WTC11 (cell line): ENCODE data around the gene COL19A1. TPM values are rescaled to one million over a fixed set of nuclear protein-coding genes. Genes with fewer than 3 reads are reported as not detected.

Experiments used
- ATAC-seq: fragments of 200-7000 bp; cut with Tn5 transposase; 2 replicates; pipeline ENCODE4 v1.10.0; 2021; ENCODE audit warnings: mild to moderate bottlenecking, moderate library complexity
- CTCF ChIA-PET: fragments of 300-600 bp; sonication (Branson Sonifier 250); formaldehyde crosslinking; loops from one replicate; lab custom pipeline; 2021; ENCODE audit warnings: antibody characterized with exemption; lab: Charles Lee
- POLR2A ChIA-PET: fragments of 350-600 bp; sonication (Branson Sonifier 250); formaldehyde crosslinking; loops from one replicate; lab custom pipeline; 2021; ENCODE audit warnings: antibody characterized with exemption; lab: Charles Lee
- DNase-seq: peaks from one replicate; pipeline ENCODE4 v3.0.0; 2021; ENCODE audit warnings: low spot score
- H3K27ac Mint-ChIP-seq: 2 replicates; pipeline ENCODE4 v1.8.0; 2021; ENCODE audit warnings: mixed read lengths
- H3K27me3 Mint-ChIP-seq: 2 replicates; pipeline ENCODE4 v1.8.0; 2021; ENCODE audit warnings: low read depth, mild to moderate bottlenecking, moderate library complexity, mixed read lengths
- H3K36me3 Mint-ChIP-seq: 2 replicates; pipeline ENCODE4 v1.8.0; 2021; ENCODE audit warnings: mixed read lengths
- H3K4me1 Mint-ChIP-seq: 2 replicates; pipeline ENCODE4 v1.8.0; 2022; ENCODE audit warnings: mixed read lengths
- H3K4me3 Mint-ChIP-seq: 2 replicates; pipeline ENCODE4 v1.8.0; 2021; ENCODE audit warnings: mild to moderate bottlenecking, moderate library complexity, mixed read lengths
- H3K9me3 Mint-ChIP-seq: 2 replicates; pipeline ENCODE4 v1.8.0; 2021; ENCODE audit warnings: mixed read lengths
- AR ChIP-seq: fragments of 250-450 bp; sonication (Bioruptor Pico); IDR thresholded peaks from 2 replicates; pipeline ENCODE4 v1.9.0; 2021; ENCODE audit warnings: mild to moderate bottlenecking
- ATF1 ChIP-seq: sonication (generic); formaldehyde crosslinking; IDR thresholded peaks from 2 replicates; pipeline ENCODE4 v1.8.1; 2023; ENCODE audit warnings: mild to moderate bottlenecking, moderate library complexity, missing genetic modification reagents
- CDX4 ChIP-seq: fragments of 250-450 bp; sonication (Bioruptor Pico); IDR thresholded peaks from 2 replicates; pipeline ENCODE4 v1.9.0; 2021; ENCODE audit warnings: moderate library complexity, mild to moderate bottlenecking, inconsistent platforms, borderline replicate concordance
- E2F1 ChIP-seq: sonication (generic); formaldehyde crosslinking; IDR thresholded peaks from 2 replicates; pipeline ENCODE4 v1.8.0; 2022; ENCODE audit warnings: mild to moderate bottlenecking, missing genetic modification reagents
- E2F4 ChIP-seq: sonication (generic); formaldehyde crosslinking; IDR thresholded peaks from 2 replicates; pipeline ENCODE4 v1.8.1; 2022; ENCODE audit warnings: low read depth, mild to moderate bottlenecking, moderate library complexity, missing genetic modification reagents, borderline replicate concordance
- ETV6 ChIP-seq: sonication (generic); formaldehyde crosslinking; IDR thresholded peaks from 2 replicates; pipeline ENCODE4 v1.8.1; 2022; ENCODE audit warnings: mild to moderate bottlenecking, missing genetic modification reagents
- FOXP1 ChIP-seq: sonication (generic); formaldehyde crosslinking; IDR thresholded peaks from 2 replicates; pipeline ENCODE4 v1.8.0; 2022; ENCODE audit warnings: missing genetic modification reagents, mild to moderate bottlenecking, moderate library complexity, borderline replicate concordance
- GTF2I ChIP-seq: fragments of 250-450 bp; sonication (Bioruptor Pico); conservative IDR thresholded peaks from 2 replicates; pipeline ENCODE4 v1.4.0; 2021; ENCODE audit warnings: mild to moderate bottlenecking
- JUN ChIP-seq: sonication (generic); formaldehyde crosslinking; IDR thresholded peaks from 2 replicates; pipeline ENCODE4 v1.8.0; 2023; ENCODE audit warnings: mild to moderate bottlenecking, missing genetic modification reagents
- MYBL2 ChIP-seq: sonication (generic); formaldehyde crosslinking; IDR thresholded peaks from 2 replicates; pipeline ENCODE4 v1.8.1; 2023; ENCODE audit warnings: mild to moderate bottlenecking, moderate library complexity, missing genetic modification reagents
- NR1H2 ChIP-seq: sonication (generic); formaldehyde crosslinking; IDR thresholded peaks from 2 replicates; pipeline ENCODE4 v1.9.0; 2021; ENCODE audit warnings: mild to moderate bottlenecking, moderate library complexity, missing genetic modification reagents
- NR2C2 ChIP-seq: sonication (generic); formaldehyde crosslinking; IDR thresholded peaks from 2 replicates; pipeline ENCODE4 v1.8.0; 2022; ENCODE audit warnings: mild to moderate bottlenecking, missing genetic modification reagents
- NR3C1 ChIP-seq: sonication (generic); formaldehyde crosslinking; conservative IDR thresholded peaks from 2 replicates; pipeline ENCODE4 v1.8.1; 2023; ENCODE audit warnings: low read depth, mild to moderate bottlenecking, missing genetic modification reagents
- PRRX2 ChIP-seq: fragments of 250-450 bp; sonication (Bioruptor Pico); IDR thresholded peaks from 2 replicates; pipeline ENCODE4 v1.8.0; 2021; ENCODE audit warnings: mild to moderate bottlenecking
- SMAD3 ChIP-seq: sonication (generic); formaldehyde crosslinking; IDR thresholded peaks from 2 replicates; pipeline ENCODE4 v1.8.0; 2022; ENCODE audit warnings: missing genetic modification reagents, mild to moderate bottlenecking, borderline replicate concordance
- TEAD1 ChIP-seq: sonication (generic); formaldehyde crosslinking; IDR thresholded peaks from 2 replicates; pipeline ENCODE4 v1.8.0; 2022; ENCODE audit warnings: mild to moderate bottlenecking, missing genetic modification reagents
- TEAD4 ChIP-seq: sonication (generic); formaldehyde crosslinking; IDR thresholded peaks from 2 replicates; pipeline ENCODE4 v1.8.0; 2022; ENCODE audit warnings: mild to moderate bottlenecking, missing genetic modification reagents
- USF2 ChIP-seq: sonication (generic); formaldehyde crosslinking; IDR thresholded peaks from 2 replicates; pipeline ENCODE4 v1.8.1; 2023; ENCODE audit warnings: mild to moderate bottlenecking, missing genetic modification reagents, moderate library complexity
- ZBTB43 ChIP-seq: sonication (generic); formaldehyde crosslinking; IDR thresholded peaks from 2 replicates; pipeline ENCODE4 v1.8.1; 2023; ENCODE audit warnings: mild to moderate bottlenecking, missing genetic modification reagents
- ZNF121 ChIP-seq: sonication (generic); formaldehyde crosslinking; IDR thresholded peaks from 2 replicates; pipeline ENCODE4 v1.8.0; 2023; ENCODE audit warnings: missing genetic modification reagents
- ZNF317 ChIP-seq: sonication (generic); formaldehyde crosslinking; IDR thresholded peaks from 2 replicates; pipeline ENCODE4 v1.8.1; 2023; ENCODE audit warnings: low read depth, mild to moderate bottlenecking, moderate library complexity, missing genetic modification reagents, borderline replicate concordance
- ZNF671 ChIP-seq: fragments of 250-450 bp; sonication (Bioruptor Pico); IDR thresholded peaks from 2 replicates; pipeline ENCODE4 v1.8.0; 2021; ENCODE audit warnings: mild to moderate bottlenecking
- total RNA-seq: library from RNA; stranded (reverse); gene quantifications from 3 replicates; pipeline ENCODE4 v1.2.3, GENCODE V29; 2021

COL19A1 gene
- total RNA-seq, 1 experiment from 2014 or later, result not detected

- no peak for TF ChIP-seq E2F4 (CRISPR knock-in tag)
- TF ChIP-seq, all 79 proteins: peak for 0
Measured at GRCh38 chr6:69847492-69847788, 18.9 kb upstream of the COL19A1 start (continued).

- Mint-ChIP-seq H3K9me3 (no peaks in the 10 kb centered on the region), H3K27me3 (no peaks in the 10 kb centered on the region), H3K4me3 (no peak overlapping the region), H3K27ac (no peak overlapping the region), H3K36me3 (no peaks in the 10 kb centered on the region), H3K4me1 (no peaks in the 10 kb centered on the region)
- CTCF ChIA-PET, result no interaction called here
- no peak for DNase-seq
- no peak for TF ChIP-seq SMAD3 (CRISPR knock-in tag)
- no peak for TF ChIP-seq E2F1 (CRISPR knock-in tag)
- no peak for TF ChIP-seq PRRX2
- no peak for TF ChIP-seq ATF1 (CRISPR knock-in tag)
- TF ChIP-seq ZNF671 (CRISPR knock-in tag), result no peak
- TF ChIP-seq AR, result no peak
- TF ChIP-seq FOXP1 (CRISPR knock-in tag), result no peak
- ATAC-seq, result peak; percentile 53
- POLR2A ChIA-PET, result no interaction called here
Measured at GRCh38 chr6:69848552-69848951, 17.8 kb upstream of the COL19A1 start.

GRCh38 chr6:69852706-69853105 is 13.7 kb upstream of the COL19A1 start:
- ATAC-seq (no peak), DNase-seq (no peak)
- Mint-ChIP-seq H3K27ac (no peak overlapping the region), H3K27me3 (no peaks in the 10 kb centered on the region), H3K36me3 (no peaks in the 10 kb centered on the region), H3K4me1 (no peaks in the 10 kb centered on the region)
- CTCF ChIA-PET, result no interaction called here
- TF ChIP-seq NR1H2 (CRISPR knock-in tag) (no peak), ZNF121 (CRISPR knock-in tag) (no peak), PRRX2 (no peak), GTF2I (CRISPR knock-in tag) (no peak), USF2 (no peak), CDX4 (CRISPR knock-in tag) (no peak), NR2C2 (CRISPR knock-in tag) (no peak)
- TF ChIP-seq, all 79 proteins: peak for 0
- no peak overlapping the region for H3K4me3 Mint-ChIP-seq
- H3K9me3 Mint-ChIP-seq, result no peaks in the 10 kb centered on the region
- POLR2A ChIA-PET, result no interaction called here

- CTCF ChIA-PET, result interaction anchor here (1.0 to 1.1 kb wide), 2 partner anchors 22 to 27 kb away, joined by 3 read pairs; no protein-coding TSS in a partner anchor
- H3K9me3 Mint-ChIP-seq, result peaks cover 9% of the 10 kb centered on the region
- peaks cover 17% of the 10 kb centered on the region for H3K4me1 Mint-ChIP-seq
- H3K27me3 Mint-ChIP-seq, result peaks cover 37% of the 10 kb centered on the region
- ATAC-seq, result peak; percentile 31
- no peak for DNase-seq
- H3K4me3 Mint-ChIP-seq, result no peak overlapping the region
- H3K27ac Mint-ChIP-seq, result no peak overlapping the region
- H3K36me3 Mint-ChIP-seq, result no peaks in the 10 kb centered on the region
- POLR2A ChIA-PET, result no interaction called here
- TF ChIP-seq ZBTB43 (CRISPR knock-in tag) (no peak), MYBL2 (CRISPR knock-in tag) (no peak), TEAD4 (CRISPR knock-in tag) (no peak), E2F1 (CRISPR knock-in tag) (no peak), TEAD1 (CRISPR knock-in tag) (no peak), ETV6 (no peak), NR3C1 (CRISPR knock-in tag) (no peak), E2F4 (CRISPR knock-in tag) (no peak), ZNF317 (CRISPR knock-in tag) (no peak), JUN (CRISPR knock-in tag) (no peak)
Measured at GRCh38 chr6:69861986-69862385, 4.4 kb upstream of the COL19A1 start.
